Stimulated activated CD4-positive, alpha-beta T cell treated with anti-CD3 and anti-CD28 coated beads, TNF-alpha, amount 100 ng/mL, for 4 hours (primary cell): Measurements from ENCODE around the gene SUSD3.
A peak's percentile ranks its signal among the peaks of the same experiment; 100 is the strongest.
"Not testable (repeated sequence)": the region's sequence is repeated elsewhere in the genome, so short reads cannot be mapped to it uniquely, and the experiment has no call there.

Source experiments
- DNase-seq, 3 experiments: peaks; one replicate each; pipeline ENCODE4 v3.0.0-alpha.2; 2020; ENCODE audit warnings: low read depth in 3 of 3

Gene SUSD3

GRCh38 chr9:93092251-93092991 lies 33.9 kb downstream of the SUSD3 start:
- DNase-seq = no peak

GRCh38 chr9:93093127-93093876 lies 34.8 kb downstream of the SUSD3 start:
- DNase-seq = no peak

DNA sequence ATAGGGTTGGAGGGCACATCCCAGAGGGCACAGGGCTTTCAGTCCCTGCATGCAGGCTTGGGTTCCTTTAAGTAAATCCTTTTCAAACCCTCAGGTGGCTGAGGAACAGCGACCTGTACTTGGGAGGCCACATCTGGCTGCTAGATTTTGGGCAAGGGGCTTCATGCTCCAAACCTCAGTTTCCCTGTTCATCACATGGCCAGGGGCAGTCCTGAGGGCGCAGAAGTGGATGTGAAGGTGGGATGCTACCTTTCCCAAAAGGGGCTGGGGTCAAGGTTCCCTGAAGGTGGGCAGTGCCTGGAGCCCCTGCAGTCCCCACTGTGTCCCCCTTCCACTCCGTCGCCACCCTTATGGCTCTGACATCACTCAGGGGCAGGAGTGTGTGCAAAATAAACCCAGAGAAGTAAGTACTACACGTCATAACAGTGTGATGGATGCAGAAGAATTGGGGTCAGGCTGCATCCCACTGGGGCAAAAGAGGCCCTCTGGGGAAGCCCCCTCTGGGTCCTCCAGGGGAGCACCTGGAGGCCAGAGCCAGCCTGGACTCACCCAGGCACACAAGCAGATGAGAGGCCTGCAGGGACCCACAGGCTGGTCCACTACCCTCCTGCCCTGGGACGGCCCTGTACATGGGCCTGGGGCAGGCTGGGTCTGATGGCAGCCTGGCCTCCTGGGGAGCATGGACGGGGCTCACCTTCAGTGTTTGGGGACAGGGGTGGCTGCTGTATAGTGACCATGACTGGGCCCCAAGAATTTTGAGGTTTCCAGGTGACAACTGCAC lies 35.6 kb downstream of the SUSD3 start:
- no peak for DNase-seq

- no peak for DNase-seq
These were observed 36.2 kb downstream of the SUSD3 start for GRCh38 chr9:93094658-93095204.

DNA sequence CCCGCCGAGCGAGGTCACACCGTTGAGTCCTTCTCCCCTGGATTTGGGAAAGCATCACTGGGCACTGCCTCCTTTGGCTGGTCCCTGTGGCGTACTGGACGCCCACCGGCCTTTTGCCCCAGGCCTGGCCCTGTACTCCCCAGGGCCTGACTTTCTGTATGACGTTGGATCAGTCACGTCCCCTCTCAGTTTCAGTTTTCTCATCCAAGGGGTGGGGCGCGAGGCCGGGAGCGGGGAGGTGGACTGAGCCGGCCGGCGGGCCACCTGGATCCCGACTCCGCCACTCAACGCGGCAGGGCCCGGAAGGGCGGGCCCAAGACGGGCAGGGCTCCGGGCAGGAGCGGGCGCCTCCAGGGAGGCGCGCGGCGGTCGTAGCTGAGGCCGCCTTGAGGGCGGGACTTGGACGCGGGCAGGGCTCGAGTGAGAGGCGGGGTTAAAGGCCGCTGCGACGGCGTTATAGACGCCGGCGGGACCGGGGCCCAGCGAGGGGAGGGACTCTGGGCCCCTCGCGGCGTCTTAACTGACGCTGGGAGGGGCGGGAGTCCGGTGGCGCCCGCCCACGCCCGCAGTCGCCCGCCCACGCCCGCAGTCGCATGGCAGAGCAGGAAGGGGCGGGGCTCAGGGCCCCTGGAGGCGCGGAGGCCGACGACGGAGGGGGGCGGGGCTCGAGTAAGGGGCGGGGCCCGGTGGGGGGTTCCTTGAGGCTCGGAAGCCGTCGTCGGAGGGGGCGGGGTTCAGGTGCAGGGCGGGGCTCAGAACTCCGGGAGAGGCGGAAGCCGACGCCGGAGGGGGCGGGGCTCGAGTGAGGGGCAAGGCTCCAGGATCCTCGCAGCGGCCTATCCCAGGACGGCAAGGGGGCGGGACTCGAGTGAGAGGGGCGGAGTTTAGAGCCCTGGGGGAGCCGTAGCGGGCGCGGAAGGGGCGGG lies 37.0 kb downstream of the SUSD3 start:
- peak; percentile 100 for DNase-seq

GRCh38 chr9:93096131-93096802 lies 37.8 kb downstream of the SUSD3 start, which contains the start of gene CARD19:
CARD19 (plus strand) TSS chr9:93096217; CDS start chr9:93096346, 129 bp downstream.
- DNase-seq = peak in 1 of 3 experiments; percentile 34

GRCh38 chr9:93096811-93097382 lies 38.4 kb downstream of the SUSD3 start:
- DNase-seq = no peak

GRCh38 chr9:93097511-93098201 lies 39.2 kb downstream of the SUSD3 start:
- DNase-seq = no peak

DNA sequence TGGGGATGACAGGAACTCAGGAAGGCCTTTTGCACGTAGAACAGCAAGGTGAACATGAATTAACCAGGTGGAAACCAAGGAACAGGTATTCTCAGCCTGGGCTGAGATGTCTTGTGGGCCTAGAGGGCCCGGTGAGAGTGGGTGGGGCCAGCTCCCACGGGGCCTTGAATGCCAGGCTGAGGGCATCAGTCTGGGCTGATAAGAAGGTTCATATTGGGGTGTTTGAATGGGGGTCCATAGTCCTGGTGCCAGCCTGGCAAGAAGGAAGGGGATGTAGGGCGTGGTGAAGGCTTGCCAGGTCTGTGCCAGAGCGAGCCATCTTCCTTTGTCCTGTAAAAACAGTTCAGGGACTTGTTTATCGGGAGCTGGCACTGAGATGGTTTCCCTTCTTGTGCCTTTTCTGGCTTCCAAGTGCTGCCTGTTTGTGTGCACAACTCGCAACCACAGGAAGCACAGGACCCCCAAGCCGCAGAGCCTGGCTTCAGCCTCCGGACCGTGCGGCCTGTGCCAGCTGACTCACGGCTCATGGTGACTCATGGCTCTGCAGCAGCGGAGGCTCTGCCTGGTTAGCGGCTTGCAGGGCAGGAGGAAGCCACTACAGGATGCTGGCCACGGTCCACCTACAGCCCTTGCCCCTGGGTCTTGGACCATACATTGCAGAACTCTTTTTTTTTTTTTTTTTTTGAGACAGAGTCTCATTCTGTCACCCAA lies 39.9 kb downstream of the SUSD3 start:
- DNase-seq = peak in 2 of 3 experiments; percentile 35 to 40

DNA sequence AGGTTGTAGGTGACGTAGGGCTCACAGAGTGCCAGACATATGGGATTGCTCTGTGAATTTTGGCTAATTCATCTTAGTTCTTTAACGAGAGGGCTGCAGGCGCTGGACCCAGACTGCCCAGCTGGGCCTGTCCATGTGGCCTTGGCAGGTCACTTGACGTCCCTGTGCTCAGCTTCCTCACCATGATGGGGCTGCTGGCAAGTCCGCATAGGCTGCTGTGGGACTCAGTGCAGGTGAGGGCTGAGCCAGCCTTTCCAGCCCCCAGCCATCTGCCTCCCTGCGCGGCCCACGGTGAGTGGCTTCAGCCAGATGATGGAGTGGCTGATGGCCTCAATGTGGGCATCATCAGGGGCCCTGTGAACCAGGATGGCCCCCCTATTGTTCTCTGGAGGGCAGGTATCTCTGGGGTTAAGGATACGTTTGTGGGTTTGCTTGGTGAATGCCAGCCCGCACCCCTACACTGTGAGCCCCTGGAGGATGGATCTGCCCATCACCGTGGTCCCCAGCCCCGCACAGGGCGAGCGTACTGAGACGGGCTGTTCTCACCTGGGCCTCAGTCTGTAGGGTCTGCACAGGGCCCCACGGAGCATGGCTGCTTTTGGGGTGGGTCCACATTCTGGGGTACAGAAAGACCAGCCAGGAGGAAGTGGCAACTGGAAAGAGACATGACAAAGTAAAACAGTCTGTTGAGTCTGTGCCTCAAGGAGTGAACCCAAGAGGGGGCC lies 41.2 kb downstream of the SUSD3 start:
- DNase-seq = no peak

- no peak for DNase-seq
These were observed 41.8 kb downstream of the SUSD3 start for GRCh38 chr9:93100276-93100636.

- not testable (repeated sequence) for DNase-seq
These were observed 42.6 kb downstream of the SUSD3 start for GRCh38 chr9:93101086-93101485.

- DNase-seq = no peak
These were observed 47.1 kb downstream of the SUSD3 start for GRCh38 chr9:93105620-93106019.

DNA sequence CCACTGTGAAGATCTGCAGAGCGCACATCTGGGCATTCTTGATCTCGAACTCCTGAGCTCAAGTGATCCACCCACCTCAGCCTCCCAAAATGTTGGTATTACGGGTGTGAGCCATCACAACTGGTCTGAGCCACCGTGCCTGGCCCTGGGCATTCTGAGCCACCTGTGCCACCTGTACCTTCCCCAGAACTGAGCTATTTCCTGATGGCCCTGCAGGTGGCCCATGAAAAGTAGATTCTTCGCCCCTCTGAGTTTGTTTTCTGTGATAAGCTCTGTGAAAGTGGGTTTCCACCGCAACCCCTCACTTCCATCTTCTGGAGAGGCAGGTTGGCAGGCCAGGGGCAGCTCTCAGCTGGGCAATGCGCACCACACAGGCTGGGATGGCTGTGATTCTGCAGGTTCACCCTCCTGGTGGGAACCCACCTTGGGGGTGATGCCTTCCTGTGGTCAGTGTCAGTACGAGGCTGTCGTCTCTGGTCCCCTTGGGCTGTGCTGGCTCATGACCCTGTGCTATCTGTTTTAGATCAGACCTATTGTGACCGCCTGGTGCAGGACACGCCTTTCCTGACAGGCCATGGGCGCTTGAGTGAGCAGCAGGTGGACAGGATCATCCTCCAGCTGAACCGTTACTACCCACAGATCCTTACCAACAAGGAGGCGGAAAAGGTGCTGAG lies 48.8 kb downstream of the SUSD3 start:
- DNase-seq = no peak

- DNase-seq = no peak
These were observed 49.3 kb downstream of the SUSD3 start for GRCh38 chr9:93107825-93108161.

GRCh38 chr9:93108291-93109041 lies 50.0 kb downstream of the SUSD3 start:
- peak in 1 of 3 experiments; percentile 25 for DNase-seq

DNA sequence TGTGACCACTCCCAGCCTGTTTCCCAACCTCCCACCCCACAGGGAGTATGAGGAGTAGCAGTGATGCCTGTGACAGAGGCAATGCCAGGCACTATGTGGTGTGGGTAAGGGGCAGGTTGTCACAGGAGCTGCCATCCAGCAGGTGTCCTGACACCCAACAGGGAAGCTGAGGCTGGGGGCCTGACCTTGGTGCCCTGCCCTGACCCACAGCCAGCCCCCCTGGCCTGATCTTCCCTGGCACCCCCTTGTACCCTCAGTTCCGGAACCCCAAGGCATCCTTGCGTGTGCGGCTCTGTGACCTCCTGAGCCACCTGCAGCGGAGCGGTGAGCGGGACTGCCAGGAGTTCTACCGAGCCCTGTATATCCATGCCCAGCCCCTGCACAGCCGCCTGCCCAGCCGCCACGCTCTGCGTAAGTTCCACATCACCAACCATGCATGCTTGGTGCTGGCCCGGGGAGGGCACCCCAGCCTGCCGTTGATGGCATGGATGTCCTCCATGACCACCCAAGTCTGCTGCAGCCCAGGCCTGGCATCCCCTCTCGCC lies 51.9 kb downstream of the SUSD3 start:
- DNase-seq = no peak
